Right lobe of liver (tissue), 6 donors: ENCODE measurements around the gene MLH1. TPM values are rescaled to one million over a fixed set of nuclear protein-coding genes. Genes with fewer than 3 reads are reported as not detected.

ENCODE experiments used
- ATAC-seq, 4 donors: fragments of 200-7000 bp; cut with Tn5 transposase; one replicate each; pipeline ENCODE4 v1.9.1; 2020; ENCODE audit warnings: mild to moderate bottlenecking in 4 of 4, moderate library complexity in 4 of 4
- DNase-seq, 3 donors: peaks; one replicate each; pipeline ENCODE4 v3.0.0-alpha.2; 2020
- H3K27ac ChIP-seq, 3 donors: fragments of 200-600 bp; one replicate each; pipeline ENCODE4 v1.8.0; 2022
- H3K27me3 ChIP-seq, 2 donors: fragments of 200-600 bp; one replicate each; pipeline ENCODE4 v1.8.0; 2022
- H3K36me3 ChIP-seq, 4 donors: fragments of 200-600 bp; sonication (generic) in 1 of 4; one replicate each; pipeline versions ENCODE4 v1.5.1 to v1.8.0; 2017 to 2022; ENCODE audit warnings: control low read depth in 1 of 4
- H3K4me1 ChIP-seq, 4 donors: fragments of 200-600 bp; sonication (generic) in 1 of 4; one replicate each; pipeline versions ENCODE4 v1.5.1 to v1.8.0; 2017 to 2022; ENCODE audit warnings: control low read depth in 1 of 4
- H3K4me3 ChIP-seq, 3 donors: fragments of 200-600 bp; one replicate each; pipeline ENCODE4 v1.8.0; 2022
- H3K9me3 ChIP-seq, 4 donors: fragments of 200-600 bp; sonication (generic) in 1 of 4; one replicate each; pipeline versions ENCODE4 v1.5.1 to v1.8.0; 2017 to 2022; ENCODE audit warnings: control low read depth in 1 of 4
- POLR2A ChIP-seq: fragments of 450-650 bp; IDR thresholded peaks from one replicate; pipeline ENCODE4 v1.6.1; 2017; ENCODE audit warnings: antibody characterized with exemption, mild to moderate bottlenecking
- WGBS: methylation state at CpG from one replicate; pipeline ENCODE4 v1.1.6; 2018; ENCODE audit warnings: low coverage, low lambda C conversion rate; ENCODE audit not compliant: insufficient coverage; ENCODE audit errors: missing lambda C conversion rate; 5-methylcytosine and 5-hydroxymethylcytosine counted together
- intact Hi-C, 2 donors: fragments of 100-400 bp; cut with DNase I; formaldehyde crosslinking; loops; one replicate each; pipeline versions ENCODE4 v1.11.2 to v1.14.1; 2022
- total RNA-seq, 6 experiments: library from RNA; depleted of rRNA in 2 of 6; stranded (reverse); fragments of >200 nt in 2 of 6; fragmentation: NEBNext Ultra II Directional in 3 of 6; extraction: Animal tissue kit (Norgen Biotek cat#: 25700) in 3 of 6; gene quantifications; one replicate each; pipeline versions ENCODE4 v1.1.0 to v1.2.4, GENCODE V29; 2016 to 2023
- TF ChIP-seq, protein P1 (sequence below), 4 donors: fragments of 200-600 bp in 3 of 4; fragments of 450-650 bp in 1 of 4; IDR thresholded peaks; one replicate each; pipeline versions ENCODE4 v1.5.1 to v1.8.0; 2016 to 2022; ENCODE audit warnings: antibody characterized with exemption in 4 of 4, mild to moderate bottlenecking in 2 of 4
- donor health status: DM: no; HTN: yes; CAD: no.
- donor health status: DM: no; HTN: no; CAD: no.
- donor health status: DM: no; HTN: no; CAD: no.
- donor health status: DM: no; HTN: yes; CAD: no.
- donor health status: DM: no; HTN: yes; CAD: no.

MLH1 gene
- total RNA-seq, 6 experiments from 2014 or later, result 13.1 to 23.2 (median 15.3) TPM

GRCh38 chr3:37032961-37033360, 39.6 kb downstream of the MLH1 start:
- Histone ChIP-seq H3K27ac (no peak overlapping the region), H3K9me3 (peaks cover 0 to 4% (median 0%) of the 10 kb centered on the region in 4 donors), H3K36me3 (peaks cover 0 to 6% (median 3%) of the 10 kb centered on the region in 4 donors), H3K4me3 (no peak overlapping the region), H3K4me1 (peaks cover 0 to 24% (median 0%) of the 10 kb centered on the region in 4 donors), H3K27me3 (no peaks in the 10 kb centered on the region)
- intact Hi-C loops, result no loop called here
- TF ChIP-seq, protein P1, sequence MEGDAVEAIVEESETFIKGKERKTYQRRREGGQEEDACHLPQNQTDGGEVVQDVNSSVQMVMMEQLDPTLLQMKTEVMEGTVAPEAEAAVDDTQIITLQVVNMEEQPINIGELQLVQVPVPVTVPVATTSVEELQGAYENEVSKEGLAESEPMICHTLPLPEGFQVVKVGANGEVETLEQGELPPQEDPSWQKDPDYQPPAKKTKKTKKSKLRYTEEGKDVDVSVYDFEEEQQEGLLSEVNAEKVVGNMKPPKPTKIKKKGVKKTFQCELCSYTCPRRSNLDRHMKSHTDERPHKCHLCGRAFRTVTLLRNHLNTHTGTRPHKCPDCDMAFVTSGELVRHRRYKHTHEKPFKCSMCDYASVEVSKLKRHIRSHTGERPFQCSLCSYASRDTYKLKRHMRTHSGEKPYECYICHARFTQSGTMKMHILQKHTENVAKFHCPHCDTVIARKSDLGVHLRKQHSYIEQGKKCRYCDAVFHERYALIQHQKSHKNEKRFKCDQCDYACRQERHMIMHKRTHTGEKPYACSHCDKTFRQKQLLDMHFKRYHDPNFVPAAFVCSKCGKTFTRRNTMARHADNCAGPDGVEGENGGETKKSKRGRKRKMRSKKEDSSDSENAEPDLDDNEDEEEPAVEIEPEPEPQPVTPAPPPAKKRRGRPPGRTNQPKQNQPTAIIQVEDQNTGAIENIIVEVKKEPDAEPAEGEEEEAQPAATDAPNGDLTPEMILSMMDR (IDR thresholded peaks at IDR 0.05), result no peak
- no peak for TF ChIP-seq POLR2A
- WGBS, result 68% methylated on average over 10 of the region's 10 CpGs
- DNase-seq (no peak), ATAC-seq (no peak)

GRCh38 chr3:37037352-37037751, 44.0 kb downstream of the MLH1 start:
- intact Hi-C loops, result no loop called here
- no peaks in the 10 kb centered on the region for H3K4me1 ChIP-seq
- peaks cover 0 to 4% (median 0%) of the 10 kb centered on the region in 4 donors for H3K9me3 ChIP-seq
- DNase-seq (no peak), ATAC-seq (no peak)
- no peak overlapping the region for H3K4me3 ChIP-seq
- H3K36me3 ChIP-seq, result peaks cover 0 to 28% (median 4%) of the 10 kb centered on the region in 4 donors
- 94% methylated on average over 3 of the region's 3 CpGs for WGBS
- no peak for TF ChIP-seq POLR2A
- TF ChIP-seq, protein P1 (IDR thresholded peaks at IDR 0.05), result no peak
- no peaks in the 10 kb centered on the region for H3K27me3 ChIP-seq
- no peak overlapping the region for H3K27ac ChIP-seq

- Histone ChIP-seq H3K36me3 (peaks cover 0 to 22% (median 4%) of the 10 kb centered on the region in 4 donors), H3K27me3 (no peaks in the 10 kb centered on the region), H3K9me3 (peaks cover 0 to 4% (median 0%) of the 10 kb centered on the region in 4 donors), H3K27ac (no peak overlapping the region), H3K4me1 (no peaks in the 10 kb centered on the region), H3K4me3 (no peak overlapping the region)
- TF ChIP-seq, protein P1 (IDR thresholded peaks at IDR 0.05), result no peak
- no peak for TF ChIP-seq POLR2A
- DNase-seq, result no peak
- WGBS, result 89% methylated on average over 1 of the region's 1 CpG
- intact Hi-C loops, result no loop called here
- no peak for ATAC-seq
Measured at GRCh38 chr3:37039161-37039846, 46.0 kb downstream of the MLH1 start.

- H3K27me3 ChIP-seq, result no peaks in the 10 kb centered on the region
- H3K36me3 ChIP-seq, result peaks cover 0 to 22% (median 4%) of the 10 kb centered on the region in 4 donors
- no peaks in the 10 kb centered on the region for H3K4me1 ChIP-seq
- ATAC-seq, result no peak
- H3K9me3 ChIP-seq, result peaks cover 0 to 4% (median 0%) of the 10 kb centered on the region in 4 donors
- H3K27ac ChIP-seq, result no peak overlapping the region
- 100% methylated on average over 1 of the region's 1 CpG for WGBS
- H3K4me3 ChIP-seq, result no peak overlapping the region
- TF ChIP-seq, protein P1 (IDR thresholded peaks at IDR 0.05), result no peak
- TF ChIP-seq POLR2A, result no peak
- intact Hi-C loops, result no loop called here
- DNase-seq, result no peak
Measured at GRCh38 chr3:37040231-37040630, 46.9 kb downstream of the MLH1 start.
